Measurements from ENCODE around the gene ADAMTS16. TPM values are rescaled to one million over a fixed set of nuclear protein-coding genes. Genes with fewer than 3 reads are reported as not detected.
"Not testable (repeated sequence)": the region's sequence is repeated elsewhere in the genome, so short reads cannot be mapped to it uniquely, and the experiment has no call there.

Gene ADAMTS16
- total RNA-seq, 2 experiments from 2014 or later, result not detected

GRCh38 chr5:5132693-5133295, 7.3 kb upstream of the ADAMTS16 start:
- Mint-ChIP-seq H3K4me3 (no peak overlapping the region), H3K9me3 (no peaks in the 10 kb centered on the region), H3K27me3 (peaks cover 1% of the 10 kb centered on the region), H3K27ac (no peak overlapping the region), H3K36me3 (no peaks in the 10 kb centered on the region), H3K4me1 (ENCODE audit: low read depth) (no peaks in the 10 kb centered on the region)
- CTCF ChIA-PET, result no interaction called here
- no peak for DNase-seq
- intact Hi-C loops (cut with micrococcal nuclease), result no loop called here
- POLR2A ChIA-PET, result no interaction called here

- CTCF ChIA-PET, result no interaction called here
- Mint-ChIP-seq H3K4me1 (ENCODE audit: low read depth) (no peaks in the 10 kb centered on the region), H3K36me3 (no peaks in the 10 kb centered on the region), H3K4me3 (no peak overlapping the region), H3K9me3 (no peaks in the 10 kb centered on the region), H3K27ac (no peak overlapping the region), H3K27me3 (peaks cover 8% of the 10 kb centered on the region)
- intact Hi-C loops (cut with micrococcal nuclease), result no loop called here
- no peak for DNase-seq
- POLR2A ChIA-PET, result no interaction called here
Measured at GRCh38 chr5:5134107-5134506, 6.0 kb upstream of the ADAMTS16 start.

GRCh38 chr5:5135957-5136676, 4.0 kb upstream of the ADAMTS16 start:
- H3K27ac Mint-ChIP-seq, result no peak overlapping the region
- intact Hi-C loops (cut with micrococcal nuclease), result no loop called here

GRCh38 chr5:5137851-5138250, 2.3 kb upstream of the ADAMTS16 start:
- H3K27ac Mint-ChIP-seq; DNase-seq; H3K36me3 Mint-ChIP-seq; H3K4me3 Mint-ChIP-seq; intact Hi-C loops (cut with micrococcal nuclease); H3K9me3 Mint-ChIP-seq; POLR2A ChIA-PET; H3K4me1 Mint-ChIP-seq (ENCODE audit: low read depth); CTCF ChIA-PET: not testable (repeated sequence)
- H3K27me3 Mint-ChIP-seq, result peaks cover 19% of the 10 kb centered on the region

More at GRCh38 chr5:5135957-5136676, 4.0 kb upstream of the ADAMTS16 start:
- ChIA-PET CTCF (no interaction called here), POLR2A (no interaction called here)
- no peak overlapping the region for H3K4me3 Mint-ChIP-seq
- no peaks in the 10 kb centered on the region for H3K9me3 Mint-ChIP-seq
- H3K27me3 Mint-ChIP-seq, result peaks cover 15% of the 10 kb centered on the region
- peaks cover 6% of the 10 kb centered on the region for H3K4me1 Mint-ChIP-seq (ENCODE audit: low read depth)
- DNase-seq, result no peak
- no peaks in the 10 kb centered on the region for H3K36me3 Mint-ChIP-seq

GRCh38 chr5:5139336-5139776, 774 bp upstream of the ADAMTS16 start:
- Mint-ChIP-seq H3K4me3 (no peak overlapping the region), H3K27me3 (peaks cover 19% of the 10 kb centered on the region), H3K36me3 (no peaks in the 10 kb centered on the region), H3K9me3 (no peaks in the 10 kb centered on the region), H3K27ac (no peak overlapping the region), H3K4me1 (ENCODE audit: low read depth) (peaks cover 8% of the 10 kb centered on the region)
- ChIA-PET POLR2A (no interaction called here), CTCF (no interaction called here)
- intact Hi-C loops (cut with micrococcal nuclease), result no loop called here
- DNase-seq, result no peak

GRCh38 chr5:5140479-5141338, 579 bp downstream of the ADAMTS16 start:
- Mint-ChIP-seq H3K36me3 (no peaks in the 10 kb centered on the region), H3K4me1 (ENCODE audit: low read depth) (peaks cover 8% of the 10 kb centered on the region), H3K27ac (no peak overlapping the region), H3K4me3 (no peak overlapping the region), H3K9me3 (no peaks in the 10 kb centered on the region), H3K27me3 (peaks cover 19% of the 10 kb centered on the region)
- ChIA-PET POLR2A (no interaction called here), CTCF (interaction anchor here (0.6 to 1.0 kb wide), 4 partner anchors 10 to 281 kb away, joined by 3 to 9 read pairs (median 4); no protein-coding TSS in a partner anchor)
- DNase-seq, result no peak
- intact Hi-C loops (cut with micrococcal nuclease), result no loop called here

- POLR2A ChIA-PET, result no interaction called here
- DNase-seq, result no peak
- H3K9me3 Mint-ChIP-seq, result no peaks in the 10 kb centered on the region
- no peak overlapping the region for H3K27ac Mint-ChIP-seq
- H3K36me3 Mint-ChIP-seq, result no peaks in the 10 kb centered on the region
- CTCF ChIA-PET, result interaction anchor here (1.0 kb wide), 1 partner anchor 278 kb away, joined by 9 read pairs; no protein-coding TSS in a partner anchor
- intact Hi-C loops (cut with micrococcal nuclease), result no loop called here
- no peak overlapping the region for H3K4me3 Mint-ChIP-seq
- H3K4me1 Mint-ChIP-seq (ENCODE audit: low read depth), result peaks cover 8% of the 10 kb centered on the region
- H3K27me3 Mint-ChIP-seq, result peaks cover 19% of the 10 kb centered on the region
Measured at GRCh38 chr5:5141339-5141599, 1.1 kb downstream of the ADAMTS16 start.

- ChIA-PET POLR2A (no interaction called here), CTCF (interaction anchor here (1.0 kb wide), 1 partner anchor 281 kb away, joined by 3 read pairs; no protein-coding TSS in a partner anchor)
- H3K4me3 Mint-ChIP-seq, result no peak overlapping the region
- H3K36me3 Mint-ChIP-seq, result no peaks in the 10 kb centered on the region
- H3K9me3 Mint-ChIP-seq, result no peaks in the 10 kb centered on the region
- peaks cover 19% of the 10 kb centered on the region for H3K27me3 Mint-ChIP-seq
- H3K27ac Mint-ChIP-seq, result no peak overlapping the region
- H3K4me1 Mint-ChIP-seq (ENCODE audit: low read depth), result peaks cover 8% of the 10 kb centered on the region
- intact Hi-C loops (cut with micrococcal nuclease), result loop anchor here (1.0 kb wide), 1 partner anchor 277 kb away; no protein-coding TSS in a partner anchor
- DNase-seq, result peak; percentile 46
Measured at GRCh38 chr5:5141625-5142525, 1.7 kb downstream of the ADAMTS16 start.

- ChIA-PET POLR2A (no interaction called here), CTCF (interaction anchor here (1.4 kb wide), 1 partner anchor 274 kb away, joined by 5 read pairs; no protein-coding TSS in a partner anchor)
- no peak for DNase-seq
- Mint-ChIP-seq H3K9me3 (no peaks in the 10 kb centered on the region), H3K27me3 (peaks cover 10% of the 10 kb centered on the region), H3K36me3 (no peaks in the 10 kb centered on the region), H3K4me1 (ENCODE audit: low read depth) (peaks cover 8% of the 10 kb centered on the region), H3K27ac (no peak overlapping the region), H3K4me3 (no peak overlapping the region)
- intact Hi-C loops (cut with micrococcal nuclease), result no loop called here
Measured at GRCh38 chr5:5144441-5144840, 4.3 kb downstream of the ADAMTS16 start.

GRCh38 chr5:5145651-5146529, 5.8 kb downstream of the ADAMTS16 start:
- no peak for DNase-seq
- ChIA-PET CTCF (interaction anchor here (0.9 kb wide), 1 partner anchor 273 kb away, joined by 3 read pairs; no protein-coding TSS in a partner anchor), POLR2A (no interaction called here)
- H3K4me1 Mint-ChIP-seq (ENCODE audit: low read depth), result peaks cover 4% of the 10 kb centered on the region
- peaks cover 3% of the 10 kb centered on the region for H3K9me3 Mint-ChIP-seq
- no peak overlapping the region for H3K4me3 Mint-ChIP-seq
- intact Hi-C loops (cut with micrococcal nuclease), result no loop called here
- no peak overlapping the region for H3K27ac Mint-ChIP-seq
- no peaks in the 10 kb centered on the region for H3K36me3 Mint-ChIP-seq
- peaks cover 8% of the 10 kb centered on the region for H3K27me3 Mint-ChIP-seq

GRCh38 chr5:5146530-5147160, 6.5 kb downstream of the ADAMTS16 start:
- intact Hi-C loops (cut with micrococcal nuclease), result no loop called here
- peaks cover 2% of the 10 kb centered on the region for H3K27me3 Mint-ChIP-seq
- H3K27ac Mint-ChIP-seq, result no peak overlapping the region
- H3K4me1 Mint-ChIP-seq (ENCODE audit: low read depth), result no peaks in the 10 kb centered on the region
- H3K36me3 Mint-ChIP-seq, result no peaks in the 10 kb centered on the region
- H3K4me3 Mint-ChIP-seq, result no peak overlapping the region
- CTCF ChIA-PET, result interaction anchor here (0.9 kb wide), 1 partner anchor 272 kb away, joined by 3 read pairs; no protein-coding TSS in a partner anchor
- DNase-seq, result no peak
- POLR2A ChIA-PET, result no interaction called here
- H3K9me3 Mint-ChIP-seq, result peaks cover 3% of the 10 kb centered on the region

Measured in activated CD4-positive, alpha-beta memory T cell treated with anti-CD3 and anti-CD28 coated beads for 36 hours (primary cell).